Measurements from ENCODE around the gene STK4.

STK4 gene

DNA sequence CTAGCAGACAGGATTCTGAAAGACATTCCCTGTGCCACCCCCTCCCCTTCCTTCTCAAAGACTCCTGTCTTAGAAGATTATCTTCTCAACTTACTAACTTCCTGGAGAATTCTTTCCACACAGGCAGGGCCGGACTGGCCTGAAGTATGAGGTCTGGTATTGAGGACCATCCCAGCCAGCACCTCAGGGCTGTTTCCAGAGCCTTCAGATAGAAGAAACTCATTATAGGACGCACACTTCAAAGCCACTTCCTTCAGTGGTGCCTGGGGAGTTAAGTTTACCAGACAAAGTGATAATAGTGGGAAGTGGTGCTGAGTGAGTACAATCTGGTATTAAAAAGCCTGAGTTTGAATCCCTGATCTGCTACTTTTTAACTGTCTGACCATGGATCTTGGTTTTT lies 119.0 kb downstream of the STK4 start:
- no peak for FAIRE-seq
- no peak for DNase-seq (ENCODE audit: insufficient read length, low spot score)
- TF ChIP-seq POU2F2 (IDR thresholded peaks at IDR 0.05; ENCODE audit: low read depth, low read length): no peak
- no peak; the same call in 1 of the 2 replicates for TF ChIP-seq POLR2AphosphoS5 (IDR thresholded peaks at IDR 0.05; ENCODE audit: low read depth, low read length)
- no peak for TF ChIP-seq TAF1 (IDR thresholded peaks at IDR 0.05; ENCODE audit: low read depth, low read length)
- TF ChIP-seq POLR2A (IDR thresholded peaks at IDR 0.05; ENCODE audit: low read depth, low read length): no peak
- TF ChIP-seq PAX5 (IDR thresholded peaks at IDR 0.05; ENCODE audit: insufficient read depth, low read length, severe bottlenecking): no peak
- no peak for TF ChIP-seq SPI1 (IDR thresholded peaks at IDR 0.05; ENCODE audit: low read depth, low read length)

DNA sequence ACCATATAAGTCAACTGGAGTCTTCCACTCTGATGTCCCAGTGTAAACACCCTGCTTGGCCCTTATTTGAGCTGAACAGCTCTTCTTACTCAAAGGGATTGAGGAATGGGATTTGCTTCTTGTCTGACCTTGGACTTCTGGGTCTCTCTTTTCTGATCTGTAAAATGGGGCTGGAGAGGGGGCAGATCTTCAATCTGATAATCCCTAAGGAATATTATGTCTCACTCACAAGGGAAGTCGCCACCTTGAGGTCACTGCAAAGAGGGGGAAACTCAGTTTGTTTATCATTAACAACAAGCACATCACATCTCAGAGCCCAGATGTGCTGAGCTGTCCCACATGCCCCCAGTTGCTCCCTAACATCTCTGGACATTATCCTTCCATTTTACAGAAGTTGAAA lies 119.6 kb downstream of the STK4 start:
- TF ChIP-seq POLR2A (IDR thresholded peaks at IDR 0.05; ENCODE audit: low read depth, low read length): no peak
- no peak for TF ChIP-seq PAX5 (IDR thresholded peaks at IDR 0.05; ENCODE audit: insufficient read depth, low read length, severe bottlenecking)
- TF ChIP-seq POU2F2 (IDR thresholded peaks at IDR 0.05; ENCODE audit: low read depth, low read length): no peak
- TF ChIP-seq TAF1 (IDR thresholded peaks at IDR 0.05; ENCODE audit: low read depth, low read length): no peak
- no peak for TF ChIP-seq POLR2AphosphoS5 (IDR thresholded peaks at IDR 0.05; ENCODE audit: low read depth, low read length)
- no peak for TF ChIP-seq SPI1 (IDR thresholded peaks at IDR 0.05; ENCODE audit: low read depth, low read length)
- DNase-seq (ENCODE audit: insufficient read length, low spot score) (no peak), FAIRE-seq (no peak)

- FAIRE-seq (no peak), DNase-seq (ENCODE audit: insufficient read length, low spot score) (no peak)
- TF ChIP-seq POU2F2 (IDR thresholded peaks at IDR 0.05; ENCODE audit: low read depth, low read length) (no peak), SPI1 (IDR thresholded peaks at IDR 0.05; ENCODE audit: low read depth, low read length) (peak; percentile 56), POLR2AphosphoS5 (IDR thresholded peaks at IDR 0.05; ENCODE audit: low read depth, low read length) (no peak), TAF1 (IDR thresholded peaks at IDR 0.05; ENCODE audit: low read depth, low read length) (no peak)
Measured at GRCh38 chr20:45087097-45087790, 120.9 kb downstream of the STK4 start.

- no peak for TF ChIP-seq POU2F2 (IDR thresholded peaks at IDR 0.05; ENCODE audit: low read depth, low read length)
- TF ChIP-seq POLR2AphosphoS5 (IDR thresholded peaks at IDR 0.05; ENCODE audit: low read depth, low read length): no peak
- no peak for TF ChIP-seq TAF1 (IDR thresholded peaks at IDR 0.05; ENCODE audit: low read depth, low read length)
- no peak for TF ChIP-seq SPI1 (IDR thresholded peaks at IDR 0.05; ENCODE audit: low read depth, low read length)
- TF ChIP-seq PAX5 (IDR thresholded peaks at IDR 0.05; ENCODE audit: insufficient read depth, low read length, severe bottlenecking): no peak
- FAIRE-seq (no peak), DNase-seq (ENCODE audit: insufficient read length, low spot score) (no peak)
Measured at GRCh38 chr20:45087814-45088213, 121.5 kb downstream of the STK4 start.

DNA sequence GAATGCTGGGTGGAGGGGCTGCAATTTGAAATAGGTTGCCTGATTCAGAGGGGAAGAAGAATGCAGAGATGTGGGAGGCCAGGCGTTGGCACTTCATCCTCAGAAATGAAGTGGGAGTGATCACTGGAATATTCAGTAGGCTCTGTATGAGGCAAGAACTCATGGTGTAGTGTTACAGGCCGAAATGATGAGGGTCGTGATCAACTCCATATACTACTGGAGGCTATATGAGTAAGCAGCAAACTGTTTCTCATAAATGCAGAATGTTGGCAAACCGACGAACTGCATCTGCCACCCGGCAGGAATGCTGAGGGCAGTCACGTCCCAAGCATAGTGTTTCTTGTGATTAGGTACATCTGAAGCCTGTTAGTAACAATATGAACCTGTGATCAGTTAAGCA lies 121.9 kb downstream of the STK4 start:
- DNase-seq (ENCODE audit: insufficient read length, low spot score) (no peak), FAIRE-seq (no peak)
- TF ChIP-seq TAF1 (IDR thresholded peaks at IDR 0.05; ENCODE audit: low read depth, low read length): no peak
- no peak for TF ChIP-seq POLR2A (IDR thresholded peaks at IDR 0.05; ENCODE audit: low read depth, low read length)
- TF ChIP-seq SPI1 (IDR thresholded peaks at IDR 0.05; ENCODE audit: low read depth, low read length): no peak
- TF ChIP-seq POU2F2 (IDR thresholded peaks at IDR 0.05; ENCODE audit: low read depth, low read length): no peak
- TF ChIP-seq PAX5 (IDR thresholded peaks at IDR 0.05; ENCODE audit: insufficient read depth, low read length, severe bottlenecking): no peak
- TF ChIP-seq POLR2AphosphoS5 (IDR thresholded peaks at IDR 0.05; ENCODE audit: low read depth, low read length): no peak

DNA sequence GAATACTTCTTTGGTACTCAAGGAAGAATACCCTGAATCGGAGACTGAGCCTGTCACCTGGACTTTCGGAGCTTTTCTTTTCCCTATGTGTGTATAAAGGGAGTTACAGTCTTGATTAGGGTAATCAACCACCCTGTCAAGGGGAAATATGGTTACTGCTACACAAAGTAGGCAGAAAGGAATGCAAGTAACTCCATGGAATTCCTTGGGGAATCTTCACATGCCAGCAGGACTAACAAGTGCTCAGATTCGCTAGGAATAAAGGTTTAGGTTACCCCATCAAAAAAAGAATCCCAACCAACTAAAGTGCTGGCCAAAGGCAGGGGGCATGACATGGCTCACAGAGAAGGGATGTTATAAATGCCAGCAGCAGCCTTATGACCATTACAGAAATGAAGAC lies 124.2 kb downstream of the STK4 start:
- no peak for TF ChIP-seq PAX5 (IDR thresholded peaks at IDR 0.05; ENCODE audit: insufficient read depth, low read length, severe bottlenecking)
- no peak for TF ChIP-seq SPI1 (IDR thresholded peaks at IDR 0.05; ENCODE audit: low read depth, low read length)
- TF ChIP-seq POU2F2 (IDR thresholded peaks at IDR 0.05; ENCODE audit: low read depth, low read length): no peak
- no peak for TF ChIP-seq TAF1 (IDR thresholded peaks at IDR 0.05; ENCODE audit: low read depth, low read length)
- TF ChIP-seq POLR2AphosphoS5 (IDR thresholded peaks at IDR 0.05; ENCODE audit: low read depth, low read length): no peak
- no peak for TF ChIP-seq POLR2A (IDR thresholded peaks at IDR 0.05; ENCODE audit: low read depth, low read length)
- DNase-seq (ENCODE audit: insufficient read length, low spot score) (no peak), FAIRE-seq (no peak)

DNA sequence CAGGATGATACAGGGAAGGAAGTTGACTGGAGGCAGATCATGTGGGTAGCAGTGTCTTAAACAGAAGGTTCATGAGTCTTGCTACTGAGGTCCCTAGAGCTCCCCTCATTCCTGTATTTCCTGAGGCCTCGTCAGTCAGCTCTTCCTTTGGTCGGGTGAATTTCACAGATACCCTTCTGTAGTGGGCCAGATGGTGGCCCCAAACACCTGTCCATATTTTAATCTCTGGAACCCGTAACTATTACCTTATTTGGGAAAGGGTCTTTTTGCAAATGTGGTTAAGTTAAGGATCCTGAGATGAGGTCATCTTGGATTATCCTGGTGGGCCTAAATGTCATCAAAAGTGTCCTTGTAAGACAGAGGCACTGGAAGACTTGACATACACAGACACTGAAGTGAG lies 125.1 kb downstream of the STK4 start:
- FAIRE-seq (no peak), DNase-seq (ENCODE audit: insufficient read length, low spot score) (no peak)
- no peak for TF ChIP-seq POLR2A (IDR thresholded peaks at IDR 0.05; ENCODE audit: low read depth, low read length)
- no peak for TF ChIP-seq PAX5 (IDR thresholded peaks at IDR 0.05; ENCODE audit: insufficient read depth, low read length, severe bottlenecking)
- no peak for TF ChIP-seq POLR2AphosphoS5 (IDR thresholded peaks at IDR 0.05; ENCODE audit: low read depth, low read length)
- no peak for TF ChIP-seq POU2F2 (IDR thresholded peaks at IDR 0.05; ENCODE audit: low read depth, low read length)

DNA sequence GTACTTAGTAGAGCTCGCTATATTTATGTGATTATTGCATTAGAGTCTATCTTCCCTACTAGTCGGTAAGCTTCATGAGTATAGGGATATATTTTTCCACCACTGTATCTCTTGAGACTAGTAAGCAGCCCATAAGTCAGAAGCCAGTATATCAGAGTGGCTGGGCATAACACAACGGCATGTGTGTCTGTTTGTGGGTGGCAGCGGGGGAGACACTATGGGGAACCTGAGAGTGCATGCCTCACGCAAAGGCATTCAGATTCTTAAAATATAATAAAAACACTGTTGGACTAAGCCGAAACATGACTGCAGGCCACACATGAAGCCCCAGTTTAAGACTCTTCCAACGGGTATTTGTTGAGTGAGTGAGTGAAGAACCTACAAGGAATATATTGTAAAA lies 126.6 kb downstream of the STK4 start:
- DNase-seq (ENCODE audit: insufficient read length, low spot score) (no peak), FAIRE-seq (no peak)
- TF ChIP-seq SPI1 (IDR thresholded peaks at IDR 0.05; ENCODE audit: low read depth, low read length): no peak
- no peak for TF ChIP-seq TAF1 (IDR thresholded peaks at IDR 0.05; ENCODE audit: low read depth, low read length)
- no peak for TF ChIP-seq PAX5 (IDR thresholded peaks at IDR 0.05; ENCODE audit: insufficient read depth, low read length, severe bottlenecking)
- no peak for TF ChIP-seq POLR2A (IDR thresholded peaks at IDR 0.05; ENCODE audit: low read depth, low read length)
- no peak for TF ChIP-seq POLR2AphosphoS5 (IDR thresholded peaks at IDR 0.05; ENCODE audit: low read depth, low read length)
- no peak for TF ChIP-seq POU2F2 (IDR thresholded peaks at IDR 0.05; ENCODE audit: low read depth, low read length)

DNA sequence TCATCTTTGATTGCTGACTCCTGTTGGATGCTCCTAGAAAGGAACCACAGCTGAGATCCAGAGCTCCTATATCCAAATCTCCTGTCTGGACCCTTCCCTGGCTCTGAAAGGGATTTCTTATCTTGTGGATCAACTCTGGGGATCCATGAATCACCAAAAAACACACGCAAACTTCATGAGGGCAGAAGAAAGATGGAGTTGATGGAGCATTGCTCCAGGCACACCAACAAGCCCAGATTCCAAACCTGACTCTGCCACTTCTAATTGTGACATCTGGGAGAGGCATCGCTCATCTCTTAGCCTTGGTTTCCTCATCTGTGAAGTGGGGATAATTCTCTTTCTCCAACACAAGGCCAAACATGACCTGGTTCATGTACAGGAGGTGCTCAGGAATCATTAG lies 127.9 kb downstream of the STK4 start:
- FAIRE-seq (no peak), DNase-seq (ENCODE audit: insufficient read length, low spot score) (no peak)
- TF ChIP-seq POLR2A (IDR thresholded peaks at IDR 0.05; ENCODE audit: low read depth, low read length) (no peak), POU2F2 (IDR thresholded peaks at IDR 0.05; ENCODE audit: low read depth, low read length) (no peak), SPI1 (IDR thresholded peaks at IDR 0.05; ENCODE audit: low read depth, low read length) (no peak)

DNA sequence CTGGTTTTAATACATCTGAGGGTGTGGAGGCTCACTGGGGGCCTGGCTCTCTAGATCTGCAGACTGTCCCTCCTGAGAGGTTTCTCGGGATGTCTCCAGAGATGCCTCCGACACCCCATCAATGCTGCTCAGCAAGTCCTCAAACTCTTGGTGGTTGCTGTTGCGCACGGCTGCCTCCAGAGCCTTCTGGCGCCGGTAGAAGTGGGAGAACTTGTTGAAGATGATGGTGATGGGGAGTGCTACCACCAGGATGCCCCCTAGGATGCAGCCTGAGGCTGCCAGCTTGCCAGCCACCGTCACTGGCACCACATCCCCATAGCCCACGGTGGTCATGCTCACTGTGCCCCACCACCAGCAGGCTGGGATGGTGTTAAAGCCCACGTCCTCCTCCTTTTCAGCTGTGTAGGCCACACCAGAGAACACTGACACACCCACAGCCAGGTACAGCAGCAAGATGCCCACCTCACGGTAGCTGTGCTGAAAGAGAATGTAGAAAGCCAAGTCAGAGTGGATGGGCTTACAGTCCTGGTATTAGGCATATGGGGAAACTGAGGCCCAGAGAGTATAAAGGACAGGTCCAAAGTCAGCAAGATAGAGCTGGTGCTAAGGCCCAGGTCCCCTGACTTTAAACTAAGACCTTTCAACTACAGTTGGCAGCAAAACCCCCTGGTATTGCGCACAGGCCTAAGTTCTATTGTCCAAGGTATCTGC lies 128.7 kb downstream of the STK4 start:
- FAIRE-seq (no peak), DNase-seq (ENCODE audit: insufficient read length, low spot score) (no peak)
- TF ChIP-seq SPI1 (IDR thresholded peaks at IDR 0.05; ENCODE audit: low read depth, low read length) (no peak), POLR2AphosphoS5 (IDR thresholded peaks at IDR 0.05; ENCODE audit: low read depth, low read length) (no peak), TAF1 (IDR thresholded peaks at IDR 0.05; ENCODE audit: low read depth, low read length) (no peak), POU2F2 (IDR thresholded peaks at IDR 0.05; ENCODE audit: low read depth, low read length) (no peak), PAX5 (IDR thresholded peaks at IDR 0.05; ENCODE audit: insufficient read depth, low read length, severe bottlenecking) (no peak), POLR2A (IDR thresholded peaks at IDR 0.05; ENCODE audit: low read depth, low read length) (no peak)
